Limb (tissue), 2 donors: ENCODE data around the gene DRAP1.
A peak's percentile ranks its signal among the peaks of the same experiment; 100 is the strongest.

ENCODE experiments used
- DNase-seq, 2 donors: peaks; one replicate each; pipeline ENCODE4 v3.0.0-alpha.2; 2016; ENCODE audit errors: extremely low spot score in 2 of 2

DRAP1 gene, protein sequence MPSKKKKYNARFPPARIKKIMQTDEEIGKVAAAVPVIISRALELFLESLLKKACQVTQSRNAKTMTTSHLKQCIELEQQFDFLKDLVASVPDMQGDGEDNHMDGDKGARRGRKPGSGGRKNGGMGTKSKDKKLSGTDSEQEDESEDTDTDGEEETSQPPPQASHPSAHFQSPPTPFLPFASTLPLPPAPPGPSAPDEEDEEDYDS

DNA sequence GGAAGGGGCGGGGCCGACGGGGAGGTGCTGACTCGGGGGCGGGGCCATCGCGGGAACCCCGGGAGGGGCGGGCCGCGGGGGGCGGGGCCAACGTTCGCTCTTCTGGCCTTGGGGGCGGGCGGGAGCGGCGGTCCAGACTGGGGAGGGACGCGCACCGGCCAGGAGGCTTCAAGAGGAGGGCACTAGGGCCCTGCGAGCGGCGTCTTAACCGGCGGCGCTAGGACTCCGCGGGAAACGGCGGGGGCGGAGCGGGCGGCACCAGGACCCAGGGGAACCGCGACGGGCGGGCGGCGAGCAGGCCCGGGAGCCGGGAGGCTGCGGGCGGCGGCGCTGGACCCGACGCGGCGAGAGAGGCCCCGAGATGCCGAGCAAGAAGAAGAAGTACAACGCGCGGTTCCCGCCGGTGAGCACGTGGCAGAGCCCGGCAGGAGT is at the start of gene DRAP1:
TSS of gene DRAP1 (plus strand) at position 286 of the 432 bp plus-strand sequence. CDS start at position 362, 76 bp downstream.
- DNase-seq, result peak; percentile 98 to 100

DNA sequence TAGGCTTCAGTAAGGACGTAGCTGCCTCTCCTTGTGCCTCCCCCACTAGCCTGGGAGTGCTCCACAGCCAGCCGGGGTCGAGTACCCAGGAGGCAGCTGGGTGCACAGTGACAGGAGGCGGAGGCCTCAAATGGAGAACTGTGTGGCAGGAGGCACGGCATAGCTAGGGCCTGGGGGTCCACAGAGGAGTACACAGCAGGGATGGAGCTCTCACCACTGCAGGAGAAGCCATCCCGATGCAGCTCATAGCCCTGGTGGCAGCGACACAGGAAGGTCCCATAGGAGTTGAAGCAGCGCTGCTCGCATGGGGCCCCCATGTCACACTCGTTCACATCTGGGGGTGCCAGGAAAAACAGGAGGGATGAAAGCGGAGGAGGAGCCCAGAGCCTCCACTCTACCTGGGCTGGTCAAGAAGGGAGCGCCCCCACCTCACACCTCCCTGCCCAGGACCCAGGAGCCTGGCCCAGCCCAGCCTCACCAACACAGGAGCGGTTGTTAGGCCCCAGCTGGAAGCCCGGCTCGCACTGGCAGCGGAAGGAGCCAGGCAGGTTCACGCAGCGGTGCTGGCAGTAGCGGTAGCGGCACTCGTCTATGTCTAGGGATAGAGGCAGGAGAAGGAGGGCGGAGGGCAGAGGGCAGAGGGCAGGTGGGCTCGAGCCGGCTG is 49.5 kb upstream of the DRAP1 start:
- no peak for DNase-seq

DNA sequence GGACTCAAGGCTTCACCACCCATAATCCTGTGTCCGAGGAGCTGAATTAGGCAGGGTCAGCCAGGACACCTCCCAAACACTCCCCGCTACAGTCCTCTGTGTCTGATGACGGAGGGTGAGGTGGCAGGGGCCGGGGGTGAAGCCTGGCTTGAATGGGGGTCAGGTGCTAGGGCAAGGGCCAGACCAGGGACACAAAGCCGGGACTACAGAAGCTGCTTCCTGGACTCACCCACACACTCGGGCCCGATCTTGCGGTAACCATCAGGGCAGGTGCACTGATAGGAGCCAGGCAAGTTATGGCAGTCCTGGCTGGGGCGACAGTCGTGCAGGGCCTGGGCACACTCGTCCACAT is 48.9 kb upstream of the DRAP1 start:
- DNase-seq, result no peak

DNA sequence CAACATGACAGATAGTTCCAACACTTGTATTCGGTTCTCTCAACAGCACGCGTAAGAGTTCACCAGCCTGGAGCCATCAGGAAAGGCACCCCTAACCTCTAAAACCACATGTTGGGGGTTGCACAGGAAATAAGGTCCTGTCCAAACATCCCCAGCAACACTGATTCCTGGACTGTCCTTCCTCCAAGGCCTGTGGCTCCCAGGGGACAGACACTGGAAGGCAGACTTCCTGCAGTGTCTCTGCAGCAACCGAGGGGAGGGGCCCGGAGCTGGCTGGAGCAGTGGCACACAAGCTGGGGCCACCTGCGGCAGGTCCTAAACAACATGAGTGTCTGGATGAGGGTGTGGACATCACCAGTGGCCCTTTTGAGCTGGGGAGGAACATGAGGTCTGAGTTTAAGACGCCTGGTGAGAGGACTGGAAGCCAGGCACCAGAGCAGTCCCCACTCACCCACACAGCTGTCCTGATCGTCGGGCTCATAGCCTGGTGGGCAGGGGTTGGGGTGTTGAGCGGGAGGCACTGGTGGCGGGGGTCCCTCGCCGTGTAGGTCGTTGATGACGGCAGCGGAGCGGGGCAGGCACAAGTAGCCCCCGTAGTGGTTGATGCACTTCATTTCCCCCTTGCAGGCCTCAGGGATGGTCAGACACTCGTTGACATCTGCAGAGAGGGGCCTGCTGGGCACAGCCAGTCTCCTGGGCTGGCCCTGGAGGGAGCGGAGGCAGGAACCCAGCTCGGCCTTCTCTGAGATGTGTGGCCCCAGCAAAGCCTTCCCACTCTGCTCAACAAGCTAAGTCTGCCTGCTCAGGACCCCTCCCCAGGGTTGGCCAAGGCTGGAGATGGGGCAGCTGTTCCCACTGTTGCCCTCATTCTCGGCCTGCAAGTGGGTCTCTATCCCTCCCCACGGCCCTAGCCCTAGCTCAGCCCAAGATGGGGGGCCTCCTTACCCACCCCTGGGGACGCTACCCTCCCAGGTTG is 48.2 kb upstream of the DRAP1 start:
- DNase-seq, result no peak

DNA sequence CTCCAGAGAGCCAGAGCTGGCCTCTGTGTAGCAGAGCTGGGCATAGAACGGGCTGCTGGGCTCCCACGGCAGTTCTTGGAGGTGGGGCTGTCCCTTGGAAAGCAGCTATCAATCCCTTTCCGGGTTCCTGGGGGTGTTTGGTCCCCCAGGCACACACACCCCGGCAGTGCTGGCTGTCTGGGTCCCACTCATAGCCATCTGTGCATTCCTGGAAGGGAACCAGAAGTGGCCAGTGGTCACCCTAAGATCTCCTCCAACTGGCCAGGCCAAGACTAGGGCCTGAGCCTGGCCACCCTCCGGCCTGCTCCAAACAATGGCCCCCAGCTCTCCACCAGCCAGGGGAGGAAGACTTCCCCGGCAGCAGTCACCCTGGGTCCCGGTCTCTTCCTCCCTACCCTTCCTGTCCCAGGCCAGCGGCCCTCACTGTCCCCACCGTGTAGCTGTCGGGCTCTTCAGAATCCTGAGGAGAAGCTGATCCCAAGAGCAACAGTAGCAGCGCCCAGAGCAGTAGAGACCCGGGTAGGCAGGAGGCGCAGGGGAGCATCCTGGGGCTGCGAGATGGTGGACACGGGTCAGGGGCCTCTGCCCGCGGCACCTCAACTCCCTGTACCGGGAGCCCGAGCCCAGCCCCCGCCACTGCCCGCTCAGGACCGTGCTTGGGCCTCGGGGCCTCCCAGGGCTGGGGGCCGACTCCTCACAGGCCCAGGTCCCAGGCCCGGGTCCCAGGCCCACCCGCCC is 47.2 kb upstream of the DRAP1 start:
- DNase-seq, result no peak

DNA sequence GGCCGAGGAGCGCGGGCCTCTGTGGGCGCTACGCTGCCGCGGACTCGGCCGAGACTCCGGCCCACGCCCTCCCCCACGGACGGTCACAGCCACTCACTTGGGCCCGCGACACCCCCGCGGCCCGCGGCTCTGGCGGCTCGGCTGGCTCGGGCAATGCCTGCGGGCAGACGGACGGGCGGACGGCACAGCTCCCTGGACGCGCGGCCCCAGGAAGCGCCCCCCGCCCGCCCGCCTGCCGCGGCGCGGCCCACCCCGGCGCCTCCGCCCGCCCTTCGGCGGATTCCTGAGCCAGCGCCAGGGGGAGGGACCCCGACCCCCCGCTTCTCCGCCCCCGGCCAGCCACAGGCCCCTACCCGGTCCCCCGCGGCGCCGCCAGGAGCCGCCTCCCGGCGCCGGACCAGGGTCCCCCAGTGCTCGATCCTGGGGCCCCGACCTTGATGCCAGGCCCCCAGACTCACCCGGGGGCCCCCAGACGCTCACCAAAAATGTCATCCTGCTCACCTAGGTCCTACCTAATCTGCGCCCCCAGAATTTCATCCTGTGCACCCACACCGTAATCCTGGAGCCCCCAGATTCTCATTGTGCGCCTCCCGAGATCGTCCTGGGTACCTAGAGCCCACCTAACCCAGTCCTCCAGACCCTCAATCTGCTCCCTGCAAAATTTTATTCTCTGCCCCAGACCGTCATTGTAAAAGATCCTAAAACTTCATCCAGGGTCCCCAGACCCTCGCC is 46.5 kb upstream of the DRAP1 start, which contains the start of gene EFEMP2:
TSS of gene EFEMP2 (minus strand) at position 215 of the 732 bp plus-strand sequence. CDS start 446 bp downstream, outside the sequence.
- peak; percentile 38 to 83 for DNase-seq

DNA sequence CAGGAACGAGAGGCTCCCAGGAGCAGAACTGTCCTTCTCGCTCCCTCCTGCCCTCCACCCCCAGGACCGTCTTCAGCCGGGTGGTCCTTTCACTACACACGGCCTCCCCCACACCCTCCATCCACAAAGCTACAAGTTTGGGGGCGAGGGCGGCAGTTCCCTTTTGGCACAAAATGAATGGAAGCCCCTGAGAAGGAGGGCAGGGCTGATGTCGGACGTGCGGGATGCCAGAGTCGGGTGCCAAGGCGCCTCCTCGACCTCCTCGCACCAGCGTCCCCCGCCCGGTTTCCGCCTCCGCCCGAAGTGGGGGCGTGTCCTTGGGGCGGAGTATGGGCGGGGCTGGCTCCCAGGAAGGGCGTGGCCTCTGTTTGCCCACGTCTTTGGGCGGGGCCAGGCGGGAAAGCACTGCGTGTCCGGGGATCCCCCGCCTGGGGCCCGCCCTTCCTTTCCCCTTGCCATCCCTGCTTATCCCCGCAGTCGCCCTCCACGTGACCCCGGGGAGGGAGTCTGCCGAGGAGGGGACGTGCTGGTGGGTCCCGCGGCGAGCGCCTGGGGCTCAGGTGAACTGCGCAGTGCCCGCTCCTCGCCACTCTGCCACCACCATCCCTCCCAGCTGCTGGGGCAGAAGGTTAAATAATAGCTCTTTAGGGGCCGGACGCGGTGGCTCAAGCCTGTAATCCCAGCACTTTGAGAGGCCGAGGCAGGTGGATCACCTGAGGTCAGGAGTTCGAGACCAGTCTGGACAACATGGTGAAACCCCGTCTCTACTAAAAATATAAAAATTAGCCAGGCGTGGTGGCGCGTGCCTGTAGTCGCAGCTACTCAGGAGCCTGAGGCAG is 45.7 kb upstream of the DRAP1 start:
- peak; percentile 89 to 96 for DNase-seq

DNA sequence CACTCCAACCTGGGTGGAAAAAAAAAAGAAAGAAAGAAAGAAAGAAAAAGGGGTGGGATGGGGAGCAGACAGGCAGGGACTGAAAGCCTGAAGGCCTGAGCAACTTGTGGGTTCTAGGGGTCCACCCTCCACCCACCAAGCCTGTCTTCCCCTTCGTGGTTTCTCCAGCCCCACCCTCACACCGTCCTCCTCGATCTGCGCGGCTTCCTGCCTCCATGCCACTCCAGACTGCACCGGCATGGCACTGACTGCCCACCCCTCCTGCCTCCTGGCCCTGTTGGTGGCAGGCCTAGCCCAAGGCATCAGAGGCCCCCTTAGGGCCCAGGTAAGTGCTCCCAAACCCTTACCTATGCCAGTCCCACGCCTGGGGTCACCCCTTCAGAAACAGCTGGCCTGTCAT is 39.6 kb upstream of the DRAP1 start, which contains the start of gene CTSW:
TSS of gene CTSW (plus strand) at position 221 of the 400 bp plus-strand sequence. CDS start at position 239, 18 bp downstream.
- no peak for DNase-seq

DNA sequence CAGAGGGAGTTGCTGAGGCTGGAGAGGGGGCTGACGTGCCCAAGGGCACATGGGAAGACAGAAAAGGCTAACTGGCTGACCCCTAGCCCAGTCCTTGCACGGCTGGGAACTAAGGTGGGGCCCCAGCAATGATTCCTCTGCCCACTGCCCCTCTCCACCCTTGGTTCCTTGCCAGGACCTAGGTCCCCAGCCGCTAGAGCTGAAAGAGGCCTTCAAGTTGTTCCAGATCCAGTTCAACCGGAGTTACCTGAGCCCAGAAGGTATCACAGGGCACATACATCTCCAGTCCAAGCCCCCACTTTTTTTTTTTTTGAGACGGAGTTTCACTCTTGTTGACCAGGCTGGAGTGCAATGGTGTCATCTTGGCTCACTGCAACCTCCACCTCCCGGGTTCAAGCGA is 39.2 kb upstream of the DRAP1 start:
- no peak for DNase-seq

DNA sequence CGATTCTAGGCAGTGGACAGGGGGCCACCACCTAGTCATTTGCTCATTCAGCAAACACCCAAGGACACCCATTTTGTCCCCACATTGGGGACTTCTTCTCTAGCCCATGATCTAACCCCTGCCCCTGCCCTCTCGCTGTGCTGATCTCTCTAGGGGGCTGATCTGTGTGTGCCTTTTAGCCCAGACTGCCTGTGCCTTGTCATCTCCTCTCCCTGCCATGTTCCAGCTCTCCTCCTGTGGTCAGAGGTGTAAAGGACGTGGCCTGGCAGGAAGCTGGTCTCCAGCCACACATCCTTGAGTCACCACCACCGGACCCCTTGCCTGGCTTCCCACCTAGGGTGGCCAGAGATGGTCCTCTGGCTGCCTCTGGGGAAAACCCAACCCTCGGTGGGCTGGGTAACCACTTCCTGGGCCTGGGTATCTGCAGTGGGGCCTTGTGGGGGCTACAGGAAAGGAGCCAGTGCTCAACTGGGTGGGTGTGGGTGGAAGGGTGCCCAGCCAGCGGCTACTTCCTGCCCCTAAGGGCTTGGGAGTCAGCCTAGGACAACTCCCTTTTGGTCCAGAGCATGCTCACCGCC is 38.3 kb upstream of the DRAP1 start:
- no peak for DNase-seq

DNA sequence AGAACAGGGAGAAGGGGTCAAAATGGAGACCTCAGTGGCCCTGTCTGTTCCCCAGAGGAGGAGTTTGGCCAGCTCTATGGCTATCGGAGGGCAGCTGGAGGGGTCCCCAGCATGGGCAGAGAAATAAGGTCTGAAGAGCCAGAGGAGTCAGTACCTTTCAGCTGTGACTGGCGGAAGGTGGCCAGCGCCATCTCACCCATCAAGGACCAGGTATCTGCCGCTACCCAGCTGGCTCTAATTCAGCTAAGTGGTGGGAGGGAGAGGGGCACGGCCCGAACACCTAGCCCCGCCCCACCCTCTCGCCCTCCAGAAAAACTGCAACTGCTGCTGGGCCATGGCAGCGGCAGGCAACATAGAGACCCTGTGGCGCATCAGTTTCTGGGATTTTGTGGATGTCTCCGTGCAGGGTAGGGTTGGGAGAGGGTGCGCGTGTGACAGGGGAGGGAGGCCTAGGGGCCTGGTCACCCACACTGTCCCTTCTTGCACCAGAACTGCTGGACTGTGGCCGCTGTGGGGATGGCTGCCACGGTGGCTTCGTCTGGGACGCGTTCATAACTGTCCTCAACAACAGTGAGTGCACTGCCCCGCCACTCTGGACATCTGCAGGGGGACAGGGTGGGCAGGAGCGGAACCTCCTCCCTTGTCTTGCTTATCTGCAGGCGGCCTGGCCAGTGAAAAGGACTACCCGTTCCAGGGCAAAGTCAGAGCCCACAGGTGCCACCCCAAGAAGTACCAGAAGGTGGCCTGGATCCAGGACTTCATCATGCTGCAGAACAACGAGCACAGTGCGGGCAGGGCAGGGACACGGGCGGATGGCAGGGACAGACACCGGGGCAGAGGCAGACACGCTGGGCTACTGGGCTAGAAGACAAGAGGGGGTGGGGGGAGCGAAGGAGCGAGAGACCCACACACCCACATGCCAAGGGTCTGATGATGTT is 36.8 kb upstream of the DRAP1 start:
- no peak for DNase-seq

DNA sequence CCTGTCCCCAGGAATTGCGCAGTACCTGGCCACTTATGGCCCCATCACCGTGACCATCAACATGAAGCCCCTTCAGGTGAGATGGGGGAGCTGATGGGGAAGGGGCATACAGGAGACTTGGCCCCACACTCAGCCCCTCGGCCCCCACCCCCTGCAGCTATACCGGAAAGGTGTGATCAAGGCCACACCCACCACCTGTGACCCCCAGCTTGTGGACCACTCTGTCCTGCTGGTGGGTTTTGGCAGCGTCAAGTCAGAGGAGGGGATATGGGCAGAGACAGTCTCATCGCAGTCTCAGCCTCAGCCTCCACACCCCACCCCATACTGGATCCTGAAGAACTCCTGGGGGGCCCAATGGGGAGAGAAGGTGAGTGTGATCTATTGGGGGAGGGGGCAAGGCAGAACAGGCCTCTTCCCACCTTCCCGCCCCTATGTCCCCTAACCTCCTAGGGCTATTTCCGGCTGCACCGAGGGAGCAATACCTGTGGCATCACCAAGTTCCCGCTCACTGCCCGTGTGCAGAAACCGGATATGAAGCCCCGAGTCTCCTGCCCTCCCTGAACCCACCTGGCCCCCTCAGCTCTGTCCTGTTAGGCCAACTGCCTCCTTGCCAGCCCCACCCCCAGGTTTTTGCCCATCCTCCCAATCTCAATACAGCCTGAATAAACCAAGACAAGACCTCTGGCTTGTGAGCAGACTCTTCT is 36.0 kb upstream of the DRAP1 start:
- no peak for DNase-seq

DNA sequence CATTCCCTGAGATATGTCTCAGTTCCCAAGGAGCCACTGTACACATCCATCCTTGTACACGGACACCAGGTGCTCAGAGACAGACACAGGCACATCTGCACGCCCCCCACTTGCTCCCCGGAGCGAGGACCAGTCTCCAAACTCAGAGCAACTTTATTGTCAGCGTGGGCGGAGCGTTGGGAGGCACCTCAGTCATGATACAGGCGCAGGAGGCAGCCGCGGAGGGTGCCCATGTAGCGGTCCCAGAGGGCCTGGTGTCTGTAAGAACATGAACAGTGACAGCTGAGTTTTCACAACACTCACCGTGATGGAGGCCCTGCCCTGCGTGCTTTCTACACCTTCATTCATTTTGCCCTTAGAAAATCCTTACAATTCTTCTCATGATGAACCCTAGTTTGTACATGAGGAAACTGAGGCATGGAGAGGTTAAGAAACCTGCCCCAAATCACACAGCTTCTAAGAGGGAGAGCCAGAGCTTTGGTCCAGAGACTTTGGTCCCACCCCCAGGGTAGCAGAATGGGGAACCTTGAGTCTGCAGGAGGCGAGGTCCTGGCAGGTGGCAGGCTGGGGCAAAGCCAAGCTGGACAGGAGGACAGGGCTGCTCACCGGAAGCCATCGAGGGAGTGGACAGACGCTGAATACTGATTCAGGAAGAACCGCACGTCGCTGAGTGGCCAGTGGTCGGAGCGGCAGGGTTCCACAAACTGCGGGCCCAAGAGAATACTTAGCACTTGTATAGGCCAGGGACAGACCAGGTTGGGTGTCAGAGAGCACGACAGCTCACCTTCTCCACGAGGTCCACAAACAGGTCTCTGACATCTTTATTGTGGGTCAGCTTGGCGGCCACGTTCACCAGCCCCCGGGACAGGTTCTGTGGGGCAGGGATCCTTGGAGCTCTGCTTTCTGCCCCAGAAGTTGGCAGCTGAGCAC is 35.2 kb upstream of the DRAP1 start:
- DNase-seq, result no peak

DNA sequence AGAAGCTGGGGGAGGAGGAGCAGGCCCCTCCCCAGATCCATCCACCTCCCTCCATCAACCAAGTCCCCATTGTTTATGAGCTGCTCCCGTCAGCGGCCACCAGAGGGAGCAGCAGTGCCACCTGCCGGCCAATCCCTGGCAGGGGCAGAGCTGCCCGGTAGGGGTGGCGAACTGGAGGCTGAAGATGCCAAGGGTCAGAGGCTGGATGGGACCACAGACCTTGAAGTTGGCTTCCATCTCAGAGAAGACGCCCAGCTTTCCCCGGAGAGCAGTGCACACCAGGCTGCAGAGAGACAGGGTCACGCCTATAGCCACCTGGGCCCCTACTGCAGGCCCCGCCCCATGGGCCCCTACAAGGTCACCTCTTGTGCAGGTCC is 34.5 kb upstream of the DRAP1 start:
- peak; percentile 66 to 83 for DNase-seq

DNA sequence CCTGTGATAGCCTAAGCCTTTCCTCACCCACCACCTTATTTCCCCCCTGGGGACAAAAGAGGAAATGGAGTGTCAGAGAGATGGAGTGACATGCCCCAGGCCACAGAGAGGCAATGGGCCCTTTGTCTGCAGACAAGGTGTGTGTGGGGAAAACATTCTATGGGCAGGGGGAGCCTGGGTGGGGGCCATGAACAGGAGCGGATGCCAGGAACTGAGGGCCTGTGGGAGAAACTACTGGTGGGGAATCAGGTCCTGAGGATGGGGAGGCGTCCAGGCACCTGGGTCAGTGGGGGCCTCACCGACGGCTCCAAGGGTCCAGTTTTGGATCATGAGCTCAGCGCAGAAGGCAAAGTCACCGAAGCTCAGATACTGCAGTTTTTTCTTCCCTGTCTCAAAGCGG is 34.0 kb upstream of the DRAP1 start:
- DNase-seq, result no peak

DNA sequence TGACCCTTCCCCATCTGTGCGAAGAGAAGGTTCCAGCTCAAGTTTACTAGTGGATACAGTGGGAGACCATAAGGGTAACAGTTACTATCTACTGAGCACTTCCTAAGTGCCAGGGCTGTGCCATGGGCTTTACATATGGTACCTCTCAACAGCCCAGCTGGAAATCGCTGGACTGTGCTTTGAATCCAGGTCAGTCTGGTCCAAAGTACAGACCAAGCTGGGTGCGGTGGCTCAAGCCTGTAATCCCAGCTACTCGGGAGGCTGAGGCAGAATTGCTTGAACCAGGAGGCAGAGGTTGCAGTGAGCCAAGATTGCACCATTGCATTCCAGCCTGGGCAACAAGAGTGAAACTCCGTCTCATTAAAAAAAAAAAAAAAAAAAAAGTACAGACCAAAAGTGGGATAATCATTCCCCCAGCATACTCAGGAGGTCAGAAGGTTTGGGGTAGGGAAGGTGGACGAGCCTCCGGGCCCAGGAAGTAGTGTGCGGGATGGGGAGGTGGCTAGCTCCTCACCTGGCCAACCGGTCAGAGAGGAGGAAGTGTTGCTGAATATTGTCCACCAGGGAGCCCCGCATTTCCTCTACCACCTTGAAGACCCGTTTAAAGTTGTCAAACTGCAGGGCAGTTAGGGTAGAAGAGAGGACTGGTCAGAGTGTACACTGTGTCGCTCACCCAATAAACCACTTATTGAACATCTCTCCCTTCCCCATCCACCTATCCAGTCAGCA is 33.3 kb upstream of the DRAP1 start:
- DNase-seq, result no peak
